ENCODE measurements around the gene SSX1.
"Not testable (repeated sequence)": the region's sequence is repeated elsewhere in the genome, so short reads cannot be mapped to it uniquely, and the experiment has no call there.

SSX1 gene

GRCh38 chrX:48255062-48255796, at the start of gene SSX1:
SSX1 (plus strand) TSS chrX:48255392; CDS start chrX:48257242, 1,850 bp downstream.
- not testable (repeated sequence) for H3K4me3 ChIP-seq (ENCODE audit: low read depth, low read length); DNase-seq (ENCODE audit: low read depth)

- DNase-seq (ENCODE audit: low read depth); H3K4me3 ChIP-seq (ENCODE audit: low read depth, low read length): not testable (repeated sequence)
These were observed 40.9 kb upstream of the SSX1 start for GRCh38 chrX:48214341-48214740.

GRCh38 chrX:48224196-48224595, 31.0 kb upstream of the SSX1 start:
- not testable (repeated sequence) for DNase-seq (ENCODE audit: low read depth); H3K4me3 ChIP-seq (ENCODE audit: low read depth, low read length)

- H3K4me3 ChIP-seq (ENCODE audit: low read depth, low read length); DNase-seq (ENCODE audit: low read depth): not testable (repeated sequence)
These were observed 2.2 kb upstream of the SSX1 start for GRCh38 chrX:48252945-48253344.

GRCh38 chrX:48274365-48274764, 19.2 kb downstream of the SSX1 start:
- not testable (repeated sequence) for H3K4me3 ChIP-seq (ENCODE audit: low read depth, low read length); DNase-seq (ENCODE audit: low read depth)

GRCh38 chrX:48278958-48279357, 23.8 kb downstream of the SSX1 start:
- no peak for TF ChIP-seq CTCF (conservative IDR thresholded peaks at IDR 0.05; ENCODE audit: low read depth, low read length)
- H3K4me3 ChIP-seq (ENCODE audit: low read depth, low read length), result no peak overlapping the region
- no peak for DNase-seq (ENCODE audit: low read depth)

GRCh38 chrX:48280729-48281128, 25.5 kb downstream of the SSX1 start:
- H3K4me3 ChIP-seq (ENCODE audit: low read depth, low read length); DNase-seq (ENCODE audit: low read depth): not testable (repeated sequence)

GRCh38 chrX:48306175-48306574, 51.0 kb downstream of the SSX1 start:
- DNase-seq (ENCODE audit: low read depth), result no peak
- no peak for TF ChIP-seq CTCF (conservative IDR thresholded peaks at IDR 0.05; ENCODE audit: low read depth, low read length)
- H3K4me3 ChIP-seq (ENCODE audit: low read depth, low read length), result no peak overlapping the region

- not testable (repeated sequence) for H3K4me3 ChIP-seq (ENCODE audit: low read depth, low read length)
These were observed 58.8 kb downstream of the SSX1 start for GRCh38 chrX:48313996-48314395.

More at GRCh38 chrX:48313996-48314395, 58.8 kb downstream of the SSX1 start:
- DNase-seq (ENCODE audit: low read depth), result not testable (repeated sequence)
